Activated CD8-positive, alpha-beta memory T cell treated with anti-CD3 and anti-CD28 coated beads, Interleukin-2, amount 10 ng/mL, durations not matched to agents 7 days and 5 days (primary cell): Measurements from ENCODE around the gene RSAD2. TPM values are rescaled to one million over a fixed set of nuclear protein-coding genes. Genes with fewer than 3 reads are reported as not detected.
"Not testable (repeated sequence)": the region's sequence is repeated elsewhere in the genome, so short reads cannot be mapped to it uniquely, and the experiment has no call there.

Experiments
- ATAC-seq: fragments of 150-1000 bp; cut with Tn5 transposase; one replicate; pipeline ENCODE4 v1.10.0; 2021; ENCODE audit warnings: moderate library complexity
- CTCF ChIA-PET: fragments of 350-600 bp; sonication (Branson Sonifier 250); formaldehyde crosslinking; loops from one replicate; lab custom pipeline; 2021; ENCODE audit warnings: antibody characterized with exemption; lab: Charles Lee
- DNase-seq: peaks from one replicate; pipeline ENCODE4 v3.0.0-alpha.2; 2020
- H3K27ac Mint-ChIP-seq: one replicate; pipeline ENCODE4 v1.8.0; 2021; ENCODE audit warnings: mild to moderate bottlenecking, mixed read lengths
- H3K27me3 Mint-ChIP-seq: one replicate; pipeline ENCODE4 v1.8.0; 2021; ENCODE audit warnings: mixed read lengths
- H3K36me3 Mint-ChIP-seq: one replicate; pipeline ENCODE4 v1.8.0; 2021; ENCODE audit warnings: mild to moderate bottlenecking, mixed read lengths
- H3K4me1 Mint-ChIP-seq: one replicate; pipeline ENCODE4 v1.8.0; 2021; ENCODE audit warnings: mixed read lengths
- H3K4me3 Mint-ChIP-seq: one replicate; pipeline ENCODE4 v1.8.0; 2021; ENCODE audit warnings: mild to moderate bottlenecking, moderate library complexity, mixed read lengths
- H3K9me3 Mint-ChIP-seq: one replicate; pipeline ENCODE4 v1.8.0; 2022; ENCODE audit warnings: low read depth, mixed read lengths
- total RNA-seq, 2 experiments: library from RNA; stranded (reverse); gene quantifications; one replicate each; pipeline ENCODE4 v1.2.3, GENCODE V29; 2021

The RSAD2 gene
- total RNA-seq, 2 experiments from 2014 or later = 83.0 to 183 TPM

DNA sequence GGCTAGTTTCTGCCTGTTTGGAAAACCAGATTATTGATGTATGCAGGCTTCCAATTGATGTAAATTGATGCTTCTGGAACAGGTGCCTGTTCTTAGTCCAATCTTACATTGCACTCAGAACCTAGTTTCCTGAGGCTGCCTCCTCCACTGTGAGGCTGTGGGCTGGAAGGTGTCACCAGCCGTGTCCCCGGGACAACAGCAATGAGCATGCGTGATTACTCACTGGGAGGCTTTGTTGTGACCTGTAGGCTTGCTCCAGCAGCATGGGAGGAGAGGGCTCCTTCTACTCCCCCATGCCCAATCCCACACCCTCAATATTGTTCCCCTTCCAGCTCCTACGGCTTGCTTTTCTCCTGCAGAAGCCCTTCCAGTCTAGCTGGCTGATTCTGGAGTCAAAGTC is 11.1 kb downstream of the RSAD2 start:
- DNase-seq = no peak
- H3K36me3 Mint-ChIP-seq = peaks cover 80% of the 10 kb centered on the region
- no peaks in the 10 kb centered on the region for H3K9me3 Mint-ChIP-seq
- no peak for ATAC-seq
- H3K27me3 Mint-ChIP-seq = no peaks in the 10 kb centered on the region
- CTCF ChIA-PET = interaction anchor here (0.7 to 0.8 kb wide), 2 partner anchors 8 to 23 kb away, joined by 3 to 4 read pairs; partner anchors contain the start of gene CMPK2
- H3K4me1 Mint-ChIP-seq = peaks cover 25% of the 10 kb centered on the region
- H3K27ac Mint-ChIP-seq = peak overlapping the region; percentile 2
- H3K4me3 Mint-ChIP-seq = no peak overlapping the region

- Mint-ChIP-seq H3K4me3 (no peak overlapping the region), H3K9me3 (no peaks in the 10 kb centered on the region), H3K36me3 (peaks cover 75% of the 10 kb centered on the region), H3K27ac (no peak overlapping the region), H3K4me1 (peaks cover 9% of the 10 kb centered on the region), H3K27me3 (no peaks in the 10 kb centered on the region)
- DNase-seq (no peak), ATAC-seq (no peak)
- CTCF ChIA-PET = interaction anchor here (0.7 to 5.9 kb wide), 9 partner anchors 8 to 149 kb away, joined by 3 to 49 read pairs (median 3); partner anchors contain the start of genes RNF144A and RSAD2
These were observed 16.4 kb downstream of the RSAD2 start for GRCh38 chr2:6893876-6894482.

DNA sequence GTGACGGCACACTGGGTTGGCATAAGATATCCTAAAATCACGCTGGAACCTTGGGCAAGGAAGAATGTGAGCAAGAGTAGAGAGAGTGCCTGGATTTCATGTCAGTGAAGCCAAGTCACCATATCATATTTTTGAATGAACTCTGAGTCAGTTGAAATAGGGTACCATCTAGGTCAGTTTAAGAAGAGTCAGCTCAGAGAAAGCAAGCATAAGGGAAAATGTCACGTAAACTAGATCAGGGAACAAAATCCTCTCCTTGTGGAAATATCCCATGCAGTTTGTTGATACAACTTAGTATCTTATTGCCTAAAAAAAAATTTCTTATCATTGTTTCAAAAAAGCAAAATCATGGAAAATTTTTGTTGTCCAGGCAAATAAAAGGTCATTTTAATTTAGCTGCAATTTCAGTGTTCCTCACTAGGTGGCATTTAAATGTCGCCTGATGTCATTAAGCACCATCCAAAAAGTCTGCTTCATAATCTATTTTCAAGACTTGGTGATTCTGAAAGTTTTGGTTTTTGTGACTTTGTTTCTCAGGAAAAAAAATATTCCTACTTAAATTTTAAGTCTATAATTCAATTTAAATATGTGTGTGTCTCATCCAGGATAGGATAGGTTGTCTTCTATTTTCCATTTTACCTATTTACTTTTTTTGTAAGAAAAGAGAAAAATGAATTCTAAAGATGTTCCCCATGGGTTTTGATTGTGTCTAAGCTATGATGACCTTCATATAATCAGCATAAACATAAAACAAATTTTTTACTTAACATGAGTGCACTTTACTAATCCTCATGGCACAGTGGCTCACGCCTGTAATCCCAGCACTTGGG is 19.6 kb downstream of the RSAD2 start:
- ATAC-seq (peak; percentile 39), DNase-seq (no peak)
- Mint-ChIP-seq H3K4me1 (peaks cover 13% of the 10 kb centered on the region), H3K4me3 (no peak overlapping the region), H3K27me3 (no peaks in the 10 kb centered on the region), H3K36me3 (peaks cover 86% of the 10 kb centered on the region), H3K27ac (peak overlapping the region; percentile 31), H3K9me3 (peaks cover 4% of the 10 kb centered on the region)
- CTCF ChIA-PET = interaction anchor here (0.6 to 5.9 kb wide), 30 partner anchors 9 to 201 kb away, joined by 3 to 49 read pairs (median 4); partner anchors contain the start of gene RNF144A

DNA sequence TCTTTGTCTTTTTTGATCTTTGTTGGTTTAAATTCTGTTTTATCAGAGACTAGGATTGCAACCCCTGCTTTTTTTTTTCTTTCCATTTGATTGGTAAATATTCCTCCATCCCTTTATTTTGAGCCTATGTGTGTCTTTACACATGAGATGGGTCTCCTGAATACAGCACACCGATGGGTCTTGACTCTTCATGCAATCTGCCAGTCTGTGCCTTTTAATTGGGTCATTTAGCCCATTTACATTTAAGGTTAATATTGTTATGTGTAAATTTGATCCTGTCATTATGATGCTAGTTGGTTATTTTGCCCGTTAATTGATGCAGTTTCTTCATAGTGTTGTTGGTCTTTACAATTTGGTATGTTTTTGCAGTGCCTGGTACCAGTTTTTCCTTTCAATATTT is 25.0 kb downstream of the RSAD2 start:
- Mint-ChIP-seq H3K4me1 (peaks cover 33% of the 10 kb centered on the region), H3K36me3 (peaks cover 85% of the 10 kb centered on the region)

GRCh38 chr2:6905668-6906067 is 28.1 kb downstream of the RSAD2 start:
- Mint-ChIP-seq H3K27ac (no peak overlapping the region), H3K9me3 (peaks cover 16% of the 10 kb centered on the region), H3K4me3 (no peak overlapping the region), H3K36me3 (peaks cover 90% of the 10 kb centered on the region), H3K4me1 (peaks cover 57% of the 10 kb centered on the region), H3K27me3 (no peaks in the 10 kb centered on the region)
- CTCF ChIA-PET = interaction anchor here (0.8 to 4.0 kb wide), 9 partner anchors 9 to 139 kb away, joined by 3 to 27 read pairs (median 5); partner anchors contain the start of genes CMPK2 and RSAD2
- ATAC-seq = no peak
- no peak for DNase-seq

More for the DNA sequence above, 25.0 kb downstream of the RSAD2 start:
- H3K4me3 Mint-ChIP-seq, H3K27me3 Mint-ChIP-seq, ATAC-seq, H3K27ac Mint-ChIP-seq, DNase-seq: not testable (repeated sequence)
- CTCF ChIA-PET = interaction anchor here (0.7 to 1.3 kb wide), 4 partner anchors 12 to 19 kb away, joined by 3 to 5 read pairs (median 4); no protein-coding TSS in a partner anchor
- peaks cover 12% of the 10 kb centered on the region for H3K9me3 Mint-ChIP-seq

GRCh38 chr2:6906165-6906741 is 28.7 kb downstream of the RSAD2 start:
- Mint-ChIP-seq H3K27ac (peak overlapping the region; percentile 65), H3K27me3 (no peaks in the 10 kb centered on the region), H3K4me1 (peaks cover 63% of the 10 kb centered on the region), H3K9me3 (peaks cover 17% of the 10 kb centered on the region), H3K36me3 (peaks cover 90% of the 10 kb centered on the region), H3K4me3 (no peak overlapping the region)
- CTCF ChIA-PET = interaction anchor here (1.2 to 4.0 kb wide), 9 partner anchors 9 to 138 kb away, joined by 3 to 27 read pairs (median 5); partner anchors contain the start of genes CMPK2 and RSAD2
- ATAC-seq = peak; percentile 48
- DNase-seq = no peak

DNA sequence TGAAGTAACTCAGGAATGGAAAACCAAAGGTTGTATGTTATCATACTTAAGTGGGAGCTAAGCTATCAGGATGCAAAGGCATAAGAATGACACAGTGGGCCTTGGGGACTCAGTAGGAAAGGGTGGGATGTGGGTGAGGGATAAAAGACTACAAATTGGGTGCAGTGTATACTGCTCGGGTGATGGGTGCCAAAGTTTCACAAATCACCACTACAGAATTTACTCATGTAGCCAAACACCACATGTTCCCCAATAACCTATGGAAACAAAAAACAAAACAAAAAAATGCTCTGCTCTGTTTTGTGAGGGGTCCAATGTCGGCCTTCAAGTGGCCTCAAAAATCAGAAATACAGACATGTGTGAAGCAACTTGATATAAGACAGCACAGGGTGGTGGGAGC is 30.7 kb downstream of the RSAD2 start:
- no peak for ATAC-seq
- Mint-ChIP-seq H3K36me3 (peaks cover 89% of the 10 kb centered on the region), H3K27me3 (peaks cover 7% of the 10 kb centered on the region), H3K9me3 (peaks cover 8% of the 10 kb centered on the region), H3K4me3 (no peak overlapping the region), H3K4me1 (peaks cover 79% of the 10 kb centered on the region), H3K27ac (peak overlapping the region; percentile 86)
- DNase-seq = no peak
- CTCF ChIA-PET = interaction anchor here (1.2 to 4.0 kb wide), 4 partner anchors 7 to 136 kb away, joined by 3 to 26 read pairs (median 4); no protein-coding TSS in a partner anchor

DNA sequence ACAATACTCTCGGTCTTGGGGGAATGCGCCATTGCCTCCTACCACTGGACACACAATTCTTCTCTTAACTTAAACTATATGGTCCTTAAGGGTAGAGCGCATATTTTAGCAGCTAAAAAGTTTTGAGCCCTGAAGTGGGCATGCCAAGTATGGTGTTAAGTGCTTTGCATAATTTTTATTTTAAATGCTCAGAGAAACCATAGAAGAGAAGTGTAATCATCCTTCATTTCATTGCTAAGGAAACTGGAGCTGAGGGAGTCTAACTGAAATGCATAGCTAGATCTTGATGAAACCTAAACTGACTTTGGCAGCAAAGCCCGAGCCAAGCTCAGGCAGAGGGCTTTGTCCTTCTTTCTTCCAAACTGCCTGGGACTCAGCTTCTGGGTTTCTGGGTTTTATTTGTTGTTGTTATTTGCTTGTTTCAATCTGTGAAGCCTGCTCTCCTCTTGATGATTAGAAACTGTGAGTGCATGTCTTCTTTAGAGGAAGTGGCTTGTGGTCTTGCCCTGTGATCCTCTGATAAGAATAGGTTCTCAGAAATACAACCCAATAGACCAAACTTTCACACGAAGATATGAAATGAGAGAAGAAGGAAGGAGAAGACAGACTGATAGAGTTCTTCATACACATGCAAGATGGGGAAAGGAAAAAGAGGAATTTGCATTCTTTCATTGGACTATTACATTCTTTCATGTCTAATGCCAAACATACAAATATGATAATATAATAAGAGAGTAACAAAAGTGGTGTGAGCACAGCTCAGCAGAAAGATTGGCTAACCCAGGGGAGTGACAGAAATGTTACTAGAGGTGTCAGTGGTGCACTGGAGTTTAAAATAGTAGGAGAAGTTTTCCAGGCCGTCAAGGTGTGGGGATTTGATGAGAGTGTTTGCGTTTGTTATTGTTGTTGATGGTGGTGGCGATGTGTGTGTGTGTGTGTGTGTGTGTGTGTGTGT is 32.1 kb downstream of the RSAD2 start:
- Mint-ChIP-seq H3K9me3 (peaks cover 5% of the 10 kb centered on the region), H3K36me3 (peaks cover 83% of the 10 kb centered on the region), H3K27ac (peak overlapping the region; percentile 86), H3K4me3 (peak overlapping the region; percentile 50), H3K4me1 (peaks cover 86% of the 10 kb centered on the region), H3K27me3 (peaks cover 11% of the 10 kb centered on the region)
- ATAC-seq (peak; percentile 84), DNase-seq (peak; percentile 83)
- CTCF ChIA-PET = interaction anchor here (1.1 to 3.3 kb wide), 5 partner anchors 12 to 135 kb away, joined by 3 to 28 read pairs (median 6); partner anchors contain the start of gene CMPK2

- DNase-seq (no peak), ATAC-seq (no peak)
- Mint-ChIP-seq H3K36me3 (peaks cover 81% of the 10 kb centered on the region), H3K9me3 (peaks cover 5% of the 10 kb centered on the region), H3K27ac (no peak overlapping the region), H3K4me1 (peaks cover 80% of the 10 kb centered on the region), H3K27me3 (peaks cover 11% of the 10 kb centered on the region), H3K4me3 (no peak overlapping the region)
- CTCF ChIA-PET = interaction anchor here (1.3 to 3.3 kb wide), 2 partner anchors 14 to 45 kb away, joined by 8 to 28 read pairs; partner anchors contain the start of gene CMPK2
These were observed 34.1 kb downstream of the RSAD2 start for GRCh38 chr2:6911721-6912120.

GRCh38 chr2:6913415-6914157 is 36.0 kb downstream of the RSAD2 start:
- H3K36me3 Mint-ChIP-seq = peaks cover 62% of the 10 kb centered on the region
- H3K4me3 Mint-ChIP-seq = peak overlapping the region; percentile 6
- peaks cover 11% of the 10 kb centered on the region for H3K27me3 Mint-ChIP-seq
- H3K27ac Mint-ChIP-seq = peak overlapping the region; percentile 75
- no peak for DNase-seq
- CTCF ChIA-PET = interaction anchor here (1.0 to 5.9 kb wide), 2 partner anchors 17 to 47 kb away, joined by 3 to 43 read pairs; no protein-coding TSS in a partner anchor
- no peak for ATAC-seq
- peaks cover 2% of the 10 kb centered on the region for H3K9me3 Mint-ChIP-seq
- peaks cover 63% of the 10 kb centered on the region for H3K4me1 Mint-ChIP-seq

DNA sequence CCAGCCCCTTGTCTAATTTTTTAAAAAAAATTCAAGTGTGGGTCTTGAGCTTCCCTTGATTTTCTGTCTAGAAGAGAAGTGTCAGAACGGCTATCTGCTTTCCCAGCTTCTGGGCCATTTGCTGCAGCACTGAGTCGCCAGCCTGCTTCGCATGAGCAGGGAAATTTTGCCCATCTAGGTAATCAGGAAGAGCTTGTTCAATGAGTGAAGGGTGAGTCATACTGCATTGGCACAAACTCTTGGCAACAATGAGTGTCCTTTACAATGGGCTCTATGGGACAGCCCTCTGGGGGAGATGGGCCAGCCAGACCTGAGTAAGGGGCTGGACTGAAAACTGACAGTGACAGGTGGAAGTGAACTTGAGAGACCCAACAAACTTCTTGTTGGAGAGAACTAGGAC is 37.3 kb downstream of the RSAD2 start:
- peaks cover 62% of the 10 kb centered on the region for H3K36me3 Mint-ChIP-seq
- DNase-seq = no peak
- peaks cover 11% of the 10 kb centered on the region for H3K27me3 Mint-ChIP-seq
- peaks cover 2% of the 10 kb centered on the region for H3K9me3 Mint-ChIP-seq
- ATAC-seq = no peak
- peaks cover 61% of the 10 kb centered on the region for H3K4me1 Mint-ChIP-seq
- CTCF ChIA-PET = interaction anchor here (1.2 to 5.9 kb wide), 5 partner anchors 8 to 129 kb away, joined by 3 to 43 read pairs (median 13); no protein-coding TSS in a partner anchor
- no peak overlapping the region for H3K4me3 Mint-ChIP-seq
- peak overlapping the region; percentile 13 for H3K27ac Mint-ChIP-seq
